Measurements from ENCODE around the gene UTP15.

The UTP15 gene, protein sequence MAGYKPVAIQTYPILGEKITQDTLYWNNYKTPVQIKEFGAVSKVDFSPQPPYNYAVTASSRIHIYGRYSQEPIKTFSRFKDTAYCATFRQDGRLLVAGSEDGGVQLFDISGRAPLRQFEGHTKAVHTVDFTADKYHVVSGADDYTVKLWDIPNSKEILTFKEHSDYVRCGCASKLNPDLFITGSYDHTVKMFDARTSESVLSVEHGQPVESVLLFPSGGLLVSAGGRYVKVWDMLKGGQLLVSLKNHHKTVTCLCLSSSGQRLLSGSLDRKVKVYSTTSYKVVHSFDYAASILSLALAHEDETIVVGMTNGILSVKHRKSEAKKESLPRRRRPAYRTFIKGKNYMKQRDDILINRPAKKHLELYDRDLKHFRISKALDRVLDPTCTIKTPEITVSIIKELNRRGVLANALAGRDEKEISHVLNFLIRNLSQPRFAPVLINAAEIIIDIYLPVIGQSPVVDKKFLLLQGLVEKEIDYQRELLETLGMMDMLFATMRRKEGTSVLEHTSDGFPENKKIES

DNA sequence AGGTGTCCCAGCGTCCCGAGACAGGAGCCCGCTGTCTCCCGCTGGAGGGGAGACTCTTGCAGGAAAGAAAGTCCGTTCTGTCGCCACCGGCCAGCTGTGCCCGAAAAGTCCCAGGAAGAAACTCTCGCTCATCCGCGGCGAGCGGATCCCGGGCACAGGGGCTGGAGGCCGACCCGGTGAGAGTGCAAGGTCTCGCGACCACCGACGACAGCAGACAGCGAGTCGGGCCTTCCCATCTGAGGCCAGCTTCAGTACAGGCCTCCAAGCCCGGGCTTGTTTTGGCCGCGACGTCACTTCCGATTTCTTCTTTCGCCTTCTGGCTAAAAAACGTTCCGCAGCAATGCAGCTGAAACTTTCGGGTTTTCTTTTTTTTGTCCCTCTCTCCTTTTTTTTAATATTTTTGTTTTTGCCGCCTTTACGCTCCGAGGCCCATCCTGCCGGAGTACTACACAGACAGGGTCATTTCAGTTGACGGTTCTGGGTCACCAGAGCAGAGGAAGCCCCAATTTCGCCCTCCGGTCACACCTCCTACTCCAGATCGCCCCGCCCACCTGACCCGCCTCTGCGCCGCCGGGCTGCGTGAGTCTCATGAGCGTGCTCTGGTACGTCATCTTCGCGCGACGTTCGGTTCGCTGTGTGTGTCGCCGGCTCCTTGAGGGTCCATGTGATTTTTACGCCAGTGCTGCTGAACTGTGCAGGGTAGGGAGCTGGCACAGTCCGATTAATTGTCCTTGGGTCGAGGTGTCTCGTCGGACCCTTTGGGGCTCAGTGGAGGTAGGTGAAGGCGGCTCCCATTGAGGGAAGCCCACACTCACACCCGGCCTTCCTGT, at the start of gene UTP15, which contains the start of gene ANKRA2:
Gene UTP15 (plus strand): TSS at position 605 of the 830 bp plus-strand sequence. CDS start 1,602 bp downstream, outside the sequence.
Gene ANKRA2 (minus strand): TSS at position 501 of the 830 bp plus-strand sequence. CDS start 2,758 bp downstream, outside the sequence.
- peak; percentile 64 for DNase-seq

GRCh38 chr5:73519531-73520283, 45.8 kb upstream of the UTP15 start:
- peak; percentile 23 for DNase-seq

GRCh38 chr5:73522989-73523388, 42.6 kb upstream of the UTP15 start:
- DNase-seq, result no peak

GRCh38 chr5:73523861-73524260, 41.7 kb upstream of the UTP15 start:
- no peak for DNase-seq

GRCh38 chr5:73525606-73526203, 39.8 kb upstream of the UTP15 start:
- no peak for DNase-seq

DNA sequence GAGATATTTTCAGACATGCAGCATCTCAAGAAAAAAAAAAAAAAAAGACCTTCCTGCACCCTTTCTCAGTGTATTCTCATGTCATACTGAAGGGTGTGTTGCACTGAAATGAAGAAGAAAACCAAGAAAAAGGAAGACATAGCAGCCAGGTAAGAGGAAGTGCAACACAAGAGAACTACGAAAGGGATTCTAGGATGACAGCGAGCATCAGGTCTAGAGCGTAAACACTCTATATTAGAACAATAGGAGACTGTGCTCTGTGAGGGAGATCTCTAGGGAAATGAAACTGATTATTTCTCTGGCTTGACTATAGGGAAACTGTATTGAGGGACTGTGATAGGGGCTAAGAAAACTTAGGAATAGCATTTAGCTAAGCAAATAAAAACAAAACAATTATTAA, 37.3 kb upstream of the UTP15 start:
- DNase-seq, result no peak

DNA sequence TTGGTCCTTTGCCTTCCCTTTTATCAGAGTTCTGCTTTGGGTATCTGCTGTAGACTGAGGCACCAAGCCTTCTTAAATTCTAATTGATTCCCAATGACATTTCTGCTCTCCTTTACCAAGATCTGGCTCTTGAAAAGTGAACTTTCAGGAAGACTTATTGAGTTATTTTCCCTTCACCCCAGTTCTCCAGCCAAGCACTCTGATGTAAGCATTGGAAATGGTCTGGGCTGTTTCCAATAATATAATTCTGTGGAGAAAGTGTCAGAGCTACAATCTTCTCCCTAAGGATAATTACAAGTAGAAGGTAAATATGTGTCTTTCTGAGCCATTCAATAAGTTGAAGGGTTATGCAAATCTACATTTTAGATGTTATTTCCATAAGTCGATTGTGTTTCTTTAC, 36.5 kb upstream of the UTP15 start:
- no peak for DNase-seq

DNA sequence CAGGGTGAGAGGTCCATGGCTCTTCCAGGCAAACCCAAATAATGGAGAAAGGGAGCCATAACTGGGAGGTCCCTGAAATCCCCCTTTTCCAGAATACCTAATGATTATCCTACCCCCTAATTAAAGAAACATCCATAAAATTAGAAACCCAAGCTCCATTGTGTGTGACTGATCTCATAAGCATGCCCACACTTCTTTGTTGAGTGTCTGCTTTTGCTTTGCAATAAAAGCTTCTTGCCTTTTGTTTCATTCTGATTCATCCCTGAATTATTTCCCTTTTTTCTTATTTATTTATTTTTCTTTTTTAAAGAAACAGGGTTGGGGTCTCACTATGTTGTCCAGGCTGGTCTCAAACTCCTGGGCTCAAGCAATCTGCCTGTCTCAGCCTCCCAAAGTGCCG, 34.2 kb upstream of the UTP15 start:
- no peak for DNase-seq

DNA sequence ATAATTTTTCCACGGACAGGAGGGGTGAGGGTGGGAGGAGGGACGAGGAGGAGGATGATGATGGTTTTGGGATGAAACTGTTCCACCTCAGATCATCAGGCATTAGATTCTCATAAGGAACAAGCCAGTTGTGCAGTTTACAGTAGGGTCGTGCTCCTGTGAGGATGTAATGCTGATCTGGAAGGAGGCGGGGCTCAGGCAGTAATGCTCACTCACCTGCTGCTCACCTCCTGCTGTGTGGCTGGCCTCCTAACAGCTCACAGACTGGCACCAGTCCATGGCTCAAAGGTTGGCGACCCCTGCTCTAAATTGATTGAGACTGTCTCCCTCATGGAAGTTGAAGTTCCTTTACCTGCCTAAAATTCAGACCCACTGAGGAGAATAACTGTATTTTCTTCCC, 33.3 kb upstream of the UTP15 start:
- no peak for DNase-seq

DNA sequence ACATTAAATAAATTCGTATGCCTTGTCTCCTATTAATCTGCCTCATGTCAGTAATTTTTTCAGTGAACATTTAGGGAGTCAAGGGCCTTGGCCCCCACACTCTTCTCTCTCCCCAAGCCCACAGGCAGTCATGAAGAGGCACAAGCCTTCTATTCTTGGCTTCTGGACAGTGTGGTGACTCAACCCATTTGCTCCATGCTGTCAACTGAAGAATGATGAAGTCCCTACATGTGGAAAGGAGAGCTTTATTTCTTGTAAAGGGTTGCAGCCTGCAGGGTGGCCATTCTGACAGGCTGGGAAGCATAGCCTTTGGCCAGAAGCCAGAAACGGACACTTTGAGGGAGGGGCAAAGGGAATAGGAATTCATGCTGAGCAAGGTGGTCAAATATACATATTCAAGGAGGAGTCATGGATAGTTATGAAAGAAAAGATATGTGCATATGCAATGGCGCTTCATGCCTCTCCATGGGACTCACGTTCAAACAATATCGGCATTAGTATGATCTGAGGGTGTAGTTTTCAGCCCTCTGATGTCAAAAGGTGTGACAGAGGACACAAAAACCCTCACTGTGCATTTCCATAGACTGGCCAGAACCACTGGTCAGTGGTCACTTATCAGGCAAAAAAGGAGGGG, 31.4 kb upstream of the UTP15 start:
- no peak for DNase-seq

DNA sequence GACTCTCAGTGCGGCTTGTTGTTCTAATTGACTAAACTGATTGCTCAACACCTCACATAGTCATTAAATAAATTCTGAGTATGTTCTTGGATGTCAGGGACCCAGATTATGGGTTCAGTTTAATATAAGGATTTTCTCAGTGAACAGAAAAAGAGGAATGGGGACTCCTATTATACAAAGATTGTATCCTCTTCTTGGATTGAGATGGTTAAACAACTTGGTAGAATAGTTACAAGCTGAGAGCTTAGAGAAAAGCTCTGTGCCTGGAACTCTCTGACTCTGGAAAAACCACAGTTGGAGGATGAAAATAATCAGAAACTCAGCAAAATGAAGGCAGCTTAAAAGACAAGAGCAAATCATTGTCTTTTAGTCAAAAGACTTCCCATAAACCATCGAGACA, 30.6 kb upstream of the UTP15 start:
- DNase-seq, result no peak

DNA sequence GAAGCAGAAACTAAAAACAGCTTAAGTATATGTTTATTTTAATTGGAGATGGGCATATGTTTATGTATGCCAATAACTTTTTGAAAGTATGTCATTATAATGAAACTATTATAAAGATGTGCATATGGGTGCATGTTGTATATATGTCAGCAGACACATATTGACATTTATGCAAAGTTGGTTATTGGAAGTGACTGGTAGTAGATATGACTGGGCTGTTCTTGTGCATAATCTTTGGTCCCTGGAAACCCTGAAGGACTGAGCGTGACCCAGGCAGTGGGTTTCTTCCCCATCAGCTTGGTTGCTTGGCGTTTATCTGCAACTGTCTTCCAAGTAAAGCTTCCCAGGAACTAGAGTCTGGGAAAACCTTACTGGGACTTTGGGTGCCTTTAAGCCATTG, 25.8 kb upstream of the UTP15 start:
- DNase-seq, result no peak

- no peak for DNase-seq
Measured at GRCh38 chr5:73540192-73540591, 25.4 kb upstream of the UTP15 start.

GRCh38 chr5:73542020-73542419, 23.5 kb upstream of the UTP15 start:
- DNase-seq, result no peak

GRCh38 chr5:73544429-73545402, 20.8 kb upstream of the UTP15 start:
- DNase-seq, result peak; percentile 91

- no peak for DNase-seq
Measured at GRCh38 chr5:73545403-73545779, 20.2 kb upstream of the UTP15 start.

DNA sequence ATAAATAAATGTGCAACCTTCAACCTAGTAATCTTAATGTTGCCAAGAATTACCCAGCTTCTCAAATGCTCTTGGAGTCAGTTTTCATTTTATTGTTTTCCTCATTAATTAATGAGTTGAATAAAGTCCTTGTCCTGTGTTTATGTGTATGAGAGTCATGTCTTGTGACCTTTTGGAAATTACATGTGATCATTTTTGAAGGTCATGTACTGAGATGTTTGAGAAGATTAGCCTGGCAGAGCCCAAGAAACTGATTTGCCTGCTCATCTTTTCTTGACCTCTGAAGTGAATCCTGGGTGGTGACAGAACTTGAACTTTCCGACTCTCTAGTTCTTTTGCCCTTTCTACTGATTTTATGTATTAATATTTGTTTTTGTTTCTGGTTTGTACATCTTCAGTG, 15.5 kb upstream of the UTP15 start:
- no peak for DNase-seq

DNA sequence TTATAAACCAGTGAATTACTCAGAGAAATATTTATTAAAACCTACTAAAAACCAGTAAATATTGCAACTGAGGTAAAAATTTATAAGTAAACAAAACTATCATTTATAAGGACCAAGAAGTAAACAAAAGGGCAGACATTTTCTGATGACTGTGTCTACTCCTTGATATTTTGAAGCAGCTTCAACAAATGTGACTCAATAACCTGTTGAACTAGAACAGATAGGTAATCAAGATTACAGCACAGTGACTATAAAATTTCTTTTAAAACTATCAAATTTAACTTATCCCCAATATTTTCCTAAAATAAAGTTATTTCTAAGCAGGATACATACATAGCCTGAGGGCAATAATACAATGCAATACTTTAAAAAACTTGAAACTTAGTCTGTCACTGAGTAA, 12.9 kb upstream of the UTP15 start:
- no peak for DNase-seq

GRCh38 chr5:73558950-73559349, 6.6 kb upstream of the UTP15 start:
- no peak for DNase-seq

GRCh38 chr5:73564018-73564417, 1.5 kb upstream of the UTP15 start:
- no peak for DNase-seq

DNA sequence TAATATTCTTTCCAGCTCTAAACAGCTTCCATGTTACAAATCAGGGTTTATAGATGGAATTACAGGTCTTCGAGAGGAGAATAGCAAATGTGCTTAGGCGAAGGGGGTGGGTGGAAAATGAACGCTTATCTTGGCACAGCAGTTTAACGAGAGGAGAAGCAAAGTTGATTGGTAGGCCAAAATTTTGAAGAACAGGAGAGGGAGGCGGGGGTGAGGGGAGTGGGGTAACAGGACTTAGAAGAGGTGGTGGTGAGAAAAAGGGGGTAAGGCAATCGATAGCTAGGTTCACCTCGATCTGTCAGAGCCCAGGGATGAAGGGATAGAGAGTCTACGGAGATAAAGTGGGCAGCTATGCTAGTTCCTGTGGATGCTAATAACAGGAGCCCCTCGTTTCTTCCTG, 868 bp upstream of the UTP15 start:
- DNase-seq, result no peak
